HEK293 (cell line): Measurements from ENCODE around the gene CLIP3.

Source experiments
- HOXC10 ChIP-seq: sonication (generic); formaldehyde crosslinking; IDR thresholded peaks from 2 replicates; pipeline ENCODE4 v1.8.1; 2023; ENCODE audit warnings: mild to moderate bottlenecking, missing genetic modification reagents
- KLF16 ChIP-seq: fragments of 450-650 bp; formaldehyde crosslinking; IDR thresholded peaks from 2 replicates; pipeline ENCODE4 v1.5.1; 2017; ENCODE audit warnings: missing biosample characterization, missing genetic modification characterization
- KLF17 ChIP-seq: fragments of 450-650 bp; formaldehyde crosslinking; IDR thresholded peaks from 2 replicates; pipeline ENCODE4 v1.5.1; 2016; ENCODE audit warnings: missing biosample characterization, missing genetic modification characterization
- PRDM1 ChIP-seq: fragments of 450-650 bp; formaldehyde crosslinking; IDR thresholded peaks from 2 replicates; pipeline ENCODE4; 2016; ENCODE audit warnings: missing biosample characterization, missing genetic modification characterization
- PRDM10 ChIP-seq: fragments of 450-650 bp; formaldehyde crosslinking; IDR thresholded peaks from 2 replicates; pipeline ENCODE4 v1.5.1; 2016; ENCODE audit warnings: missing biosample characterization, missing genetic modification characterization
- PRDM4 ChIP-seq: fragments of 450-650 bp; formaldehyde crosslinking; IDR thresholded peaks from 2 replicates; pipeline ENCODE4 v1.5.1; 2017; ENCODE audit warnings: missing biosample characterization, missing genetic modification characterization
- SCRT1 ChIP-seq: fragments of 450-650 bp; formaldehyde crosslinking; IDR thresholded peaks from 2 replicates; pipeline ENCODE4 v1.5.1; 2016; ENCODE audit warnings: missing biosample characterization, missing genetic modification characterization, borderline replicate concordance
- ZBTB26 ChIP-seq: fragments of 450-650 bp; formaldehyde crosslinking; optimal IDR thresholded peaks from 2 replicates; pipeline ENCODE3; 2016; ENCODE audit warnings: missing biosample characterization, mild to moderate bottlenecking, missing genetic modification characterization
- ZNF112 ChIP-seq: fragments of 450-650 bp; formaldehyde crosslinking; IDR thresholded peaks from 2 replicates; pipeline ENCODE4 v1.5.0; 2017; ENCODE audit warnings: missing biosample characterization, missing genetic modification characterization
- ZNF121 ChIP-seq: fragments of 450-650 bp; formaldehyde crosslinking; IDR thresholded peaks from 2 replicates; pipeline ENCODE4 v1.5.1; 2016; ENCODE audit warnings: missing biosample characterization, missing genetic modification characterization
- ZNF148 ChIP-seq: fragments of 450-650 bp; formaldehyde crosslinking; IDR thresholded peaks from 2 replicates; pipeline ENCODE4 v1.5.0; 2017; ENCODE audit warnings: missing biosample characterization, missing genetic modification characterization, borderline replicate concordance
- ZNF184 ChIP-seq: fragments of 450-650 bp; IDR thresholded peaks from 2 replicates; pipeline ENCODE4 v1.5.1; 2018; ENCODE audit warnings: missing biosample characterization, mild to moderate bottlenecking, missing genetic modification characterization
- ZNF223 ChIP-seq: fragments of 450-650 bp; formaldehyde crosslinking; IDR thresholded peaks from 2 replicates; pipeline ENCODE4 v1.5.1; 2016; ENCODE audit warnings: missing biosample characterization, missing genetic modification characterization
- ZNF311 ChIP-seq: fragments of 450-650 bp; formaldehyde crosslinking; IDR thresholded peaks from 2 replicates; pipeline ENCODE4 v1.5.1; 2017; ENCODE audit warnings: missing biosample characterization, missing genetic modification characterization, borderline replicate concordance
- ZNF362 ChIP-seq: fragments of 450-650 bp; formaldehyde crosslinking; IDR thresholded peaks from 2 replicates; pipeline ENCODE4 v1.5.1; 2016; ENCODE audit warnings: missing biosample characterization, missing genetic modification characterization
- ZNF37A ChIP-seq: fragments of 450-650 bp; IDR thresholded peaks from 2 replicates; pipeline ENCODE4 v1.5.1; 2018; ENCODE audit warnings: missing biosample characterization, missing genetic modification characterization
- ZNF391 ChIP-seq: fragments of 450-650 bp; formaldehyde crosslinking; IDR thresholded peaks from 2 replicates; pipeline ENCODE4 v1.5.1; 2016; ENCODE audit warnings: low read depth, missing biosample characterization, missing genetic modification characterization, borderline replicate concordance
- ZNF473 ChIP-seq: fragments of 450-650 bp; formaldehyde crosslinking; IDR thresholded peaks from 2 replicates; pipeline ENCODE4 v1.5.1; 2017; ENCODE audit warnings: missing biosample characterization, missing genetic modification characterization
- ZNF530 ChIP-seq: fragments of 450-650 bp; formaldehyde crosslinking; IDR thresholded peaks from 2 replicates; pipeline ENCODE4 v1.5.1; 2016; ENCODE audit warnings: low read depth, missing biosample characterization, missing genetic modification characterization
- ZNF549 ChIP-seq: fragments of 450-650 bp; IDR thresholded peaks from 2 replicates; pipeline ENCODE4 v1.5.1; 2018; ENCODE audit warnings: missing biosample characterization, missing genetic modification characterization, mild to moderate bottlenecking, inconsistent platforms, moderate library complexity
- ZNF571 ChIP-seq: fragments of 450-650 bp; formaldehyde crosslinking; IDR thresholded peaks from 2 replicates; pipeline ENCODE4 v1.5.0; 2017; ENCODE audit warnings: missing biosample characterization, missing genetic modification characterization
- ZNF621 ChIP-seq: fragments of 450-650 bp; formaldehyde crosslinking; IDR thresholded peaks from 2 replicates; pipeline ENCODE4 v1.5.1; 2017; ENCODE audit warnings: missing biosample characterization, missing genetic modification characterization
- ZNF639 ChIP-seq: fragments of 450-650 bp; formaldehyde crosslinking; IDR thresholded peaks from 2 replicates; pipeline ENCODE4 v1.5.1; 2016; ENCODE audit warnings: missing biosample characterization, missing genetic modification characterization
- ZNF658 ChIP-seq: fragments of 450-650 bp; formaldehyde crosslinking; IDR thresholded peaks from 2 replicates; pipeline ENCODE4; 2016; ENCODE audit warnings: missing biosample characterization, missing genetic modification characterization
- ZNF707 ChIP-seq: fragments of 450-650 bp; formaldehyde crosslinking; IDR thresholded peaks from 2 replicates; pipeline ENCODE4 v1.5.1; 2016; ENCODE audit warnings: missing biosample characterization, missing genetic modification characterization
- ZNF768 ChIP-seq: fragments of 450-650 bp; formaldehyde crosslinking; IDR thresholded peaks from 2 replicates; pipeline ENCODE4 v1.5.1; 2018; ENCODE audit warnings: missing biosample characterization, mild to moderate bottlenecking, missing genetic modification characterization

Gene CLIP3

GRCh38 chr19:36014012-36014924 is 18.4 kb downstream of the CLIP3 start, which contains the start of gene ALKBH6 (continued):
- TF ChIP-seq PRDM10 (tag by site-specific recombination) (peak; percentile 100), HOXC10 (CRISPR knock-in tag) (no peak), PRDM4 (tag by site-specific recombination) (peak; percentile 43; the same call in 1 of the 2 replicates), ZNF121 (no peak), ZNF37A (tag by site-specific recombination) (no peak), ZNF311 (no peak), ZNF530 (tag by site-specific recombination) (no peak), ZNF768 (tag by site-specific recombination) (no peak), ZNF571 (tag by site-specific recombination) (no peak), ZNF184 (tag by site-specific recombination) (no peak), KLF17 (tag by site-specific recombination) (peak; percentile 74), ZNF549 (tag by site-specific recombination) (no peak), ZNF658 (tag by site-specific recombination) (no peak), ZNF621 (tag by site-specific recombination) (no peak), ZNF112 (tag by site-specific recombination) (no peak), SCRT1 (tag by site-specific recombination) (no peak), ZNF707 (tag by site-specific recombination) (no peak), ZNF362 (tag by site-specific recombination) (no peak), ZBTB26 (peak; percentile 34), ZNF148 (no peak), ZNF473 (tag by site-specific recombination) (no peak), ZNF639 (tag by site-specific recombination) (peak; percentile 84), KLF16 (tag by site-specific recombination) (peak; percentile 88), ZNF223 (tag by site-specific recombination) (no peak), ZNF391 (peak; percentile 77), PRDM1 (tag by site-specific recombination) (no peak)
